Trophoblast cell (in vitro differentiated cells and primary cell): ENCODE results near the gene HORMAD1.

Experiments
- DNase-seq, 2 donors: peaks; one replicate each; pipeline ENCODE4 v3.0.0-alpha.2; 2016
- H2AFZ ChIP-seq: 2 replicates; pipeline ENCODE4 v1.6.1; 2013; ENCODE audit warnings: low read length, moderate library complexity, mild to moderate bottlenecking; ENCODE audit not compliant: insufficient read depth, poor library complexity
- H2AK5ac ChIP-seq: 2 replicates; pipeline ENCODE4 v1.6.1; 2013; ENCODE audit warnings: mild to moderate bottlenecking, low read length
- H2BK120ac ChIP-seq: 2 replicates; pipeline ENCODE4 v1.6.1; 2013; ENCODE audit warnings: low read length, mild to moderate bottlenecking, moderate library complexity; ENCODE audit not compliant: insufficient read depth, poor library complexity
- H2BK12ac ChIP-seq: 2 replicates; pipeline ENCODE4 v1.6.1; 2013; ENCODE audit warnings: mild to moderate bottlenecking, low read length, moderate library complexity
- H2BK5ac ChIP-seq: 2 replicates; pipeline ENCODE4 v1.6.1; 2013; ENCODE audit warnings: low read length, low read depth, moderate library complexity, mild to moderate bottlenecking; ENCODE audit not compliant: poor library complexity
- H3K14ac ChIP-seq: 2 replicates; pipeline ENCODE4 v1.6.1; 2013; ENCODE audit warnings: mild to moderate bottlenecking, low read length
- H3K18ac ChIP-seq: 2 replicates; pipeline ENCODE4 v1.6.1; 2013; ENCODE audit warnings: mild to moderate bottlenecking, low read length
- H3K23ac ChIP-seq: 2 replicates; pipeline ENCODE4 v1.6.1; 2013; ENCODE audit warnings: low read length
- H3K27ac ChIP-seq: 2 replicates; pipeline ENCODE4 v1.5.1; 2013; ENCODE audit warnings: low read depth, mild to moderate bottlenecking, inconsistent platforms, low read length, moderate library complexity
- H3K27me3 ChIP-seq: 2 replicates; pipeline ENCODE4 v1.6.1; 2013; ENCODE audit warnings: inconsistent platforms, mild to moderate bottlenecking, low read length, moderate library complexity; ENCODE audit not compliant: insufficient read depth
- H3K36me3 ChIP-seq, 2 experiments: 1 replicate in 1 of 2; 2 replicates in 1 of 2; pipeline ENCODE4 v1.6.1; 2013; ENCODE audit warnings: low read length in 2 of 2, mild to moderate bottlenecking in 2 of 2, moderate library complexity in 1 of 2; ENCODE audit not compliant: insufficient read depth in 2 of 2, control insufficient read depth in 1 of 2
- H3K4ac ChIP-seq: 2 replicates; pipeline ENCODE4 v1.6.1; 2013; ENCODE audit warnings: low read depth, mild to moderate bottlenecking, low read length, moderate library complexity
- H3K4me1 ChIP-seq, 2 experiments: 1 replicate in 1 of 2; 2 replicates in 1 of 2; pipeline ENCODE4 v1.6.1; 2013; ENCODE audit warnings: low read length in 2 of 2, mild to moderate bottlenecking in 2 of 2, moderate library complexity in 1 of 2; ENCODE audit not compliant: insufficient read depth in 2 of 2, control insufficient read depth in 1 of 2
- H3K4me2 ChIP-seq: 2 replicates; pipeline ENCODE4 v1.6.1; 2013; ENCODE audit warnings: inconsistent platforms, mild to moderate bottlenecking, low read length, moderate library complexity
- H3K4me3 ChIP-seq: 2 replicates; pipeline ENCODE4 v1.5.1; 2013; ENCODE audit warnings: mild to moderate bottlenecking, low read depth, low read length, inconsistent platforms
- H3K79me1 ChIP-seq: one replicate; pipeline ENCODE4 v1.6.1; 2013; ENCODE audit warnings: low read length
- H3K79me2 ChIP-seq: 2 replicates; pipeline ENCODE4 v1.6.1; 2013; ENCODE audit warnings: low read length, mild to moderate bottlenecking; ENCODE audit not compliant: control insufficient read depth, insufficient read depth, poor library complexity
- H3K9ac ChIP-seq: 2 replicates; pipeline ENCODE4 v1.6.1; 2013; ENCODE audit warnings: mild to moderate bottlenecking, low read length
- H3K9me3 ChIP-seq: 2 replicates; pipeline ENCODE4 v1.6.1; 2013; ENCODE audit warnings: low read depth, mild to moderate bottlenecking, control low read depth, inconsistent platforms, low read length; ENCODE audit not compliant: insufficient read depth
- H4K12ac ChIP-seq: 2 replicates; pipeline ENCODE4 v1.6.1; 2013; ENCODE audit warnings: low read depth, mild to moderate bottlenecking, low read length, moderate library complexity
- H4K8ac ChIP-seq: 2 replicates; pipeline ENCODE4 v1.6.1; 2013; ENCODE audit warnings: low read depth, mild to moderate bottlenecking, low read length, moderate library complexity
- H4K91ac ChIP-seq: one replicate; pipeline ENCODE4 v1.6.1; 2013; ENCODE audit warnings: low read depth, mild to moderate bottlenecking, low read length, moderate library complexity
- WGBS: extraction: QIAGEN DNeasy Blood & Tissue Kit; methylation state at CpG from one replicate; pipeline ENCODE4 v1.1.7; 2013; ENCODE audit warnings: missing lambda C conversion rate; ENCODE audit not compliant: insufficient read length, insufficient coverage; ENCODE audit errors: extremely low coverage; 5-methylcytosine and 5-hydroxymethylcytosine counted together

The HORMAD1 gene

DNA sequence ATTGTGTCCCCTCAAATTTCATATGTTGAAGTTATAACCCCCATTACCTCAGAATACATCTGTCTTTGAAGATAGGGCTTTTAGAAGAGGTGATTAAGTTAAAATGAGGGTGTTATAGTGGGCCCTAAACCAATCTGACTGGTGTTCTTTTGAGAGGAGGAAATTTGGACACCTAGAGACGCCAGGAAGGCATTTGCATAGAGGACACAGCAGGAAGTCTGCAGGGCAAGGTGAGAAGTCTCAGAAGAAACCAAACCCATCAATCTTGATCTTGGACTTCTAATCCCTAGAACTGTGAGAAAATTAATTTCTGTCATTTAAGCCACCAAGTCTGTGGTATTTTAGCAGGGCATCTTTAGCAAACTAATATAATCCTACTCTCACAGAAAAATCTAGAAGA, 36.8 kb downstream of the HORMAD1 start:
- Histone ChIP-seq H2BK120ac (no peak overlapping the region), H3K36me3 (peaks cover 7 to 13% of the 10 kb centered on the region in 2 experiments), H3K18ac (no peak overlapping the region), H3K4ac (no peak overlapping the region), H3K9ac (no peak overlapping the region), H2AK5ac (no peak overlapping the region), H3K14ac (no peak overlapping the region), H3K27ac (no peak overlapping the region), H3K9me3 (no peaks in the 10 kb centered on the region), H3K23ac (no peak overlapping the region), H4K8ac (no peak overlapping the region), H4K12ac (no peak overlapping the region), H3K4me3 (no peak overlapping the region), H2AFZ (no peak overlapping the region), H3K79me2 (no peaks in the 10 kb centered on the region), H2BK12ac (no peak overlapping the region), H3K4me1 (no peaks in the 10 kb centered on the region), H3K4me2 (no peak overlapping the region), H2BK5ac (no peak overlapping the region), H3K27me3 (no peaks in the 10 kb centered on the region), H3K79me1 (no peaks in the 10 kb centered on the region), H4K91ac (no peak overlapping the region)
- WGBS: no CpG with 5 or more reads among the region's 1 CpG
- DNase-seq: no peak

DNA sequence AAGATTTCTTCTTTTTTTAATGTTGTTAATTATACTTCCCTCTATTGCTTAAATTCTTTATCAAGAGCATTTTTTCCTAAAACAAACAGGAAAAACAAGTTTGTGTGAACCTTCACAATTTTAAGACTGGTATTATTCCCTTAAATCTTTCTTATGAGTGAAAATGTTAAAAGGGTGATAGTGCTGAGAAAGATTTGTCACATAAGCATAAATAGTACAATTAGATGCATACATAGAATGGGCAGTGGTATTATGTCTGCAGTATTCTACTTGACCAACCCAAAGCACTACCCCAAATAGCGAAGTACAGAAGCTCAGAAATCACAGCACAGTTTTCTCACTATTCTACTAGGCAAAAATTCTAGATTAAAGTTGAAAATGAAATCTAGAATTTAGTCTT, 41.7 kb downstream of the HORMAD1 start:
- no peaks in the 10 kb centered on the region for H3K79me1 ChIP-seq
- H3K79me2 ChIP-seq: no peaks in the 10 kb centered on the region
- no peaks in the 10 kb centered on the region for H3K9me3 ChIP-seq
- H3K27ac ChIP-seq: no peak overlapping the region
- no peak overlapping the region for H3K4me3 ChIP-seq
- no CpG with 5 or more reads among the region's 1 CpG for WGBS
- H4K91ac ChIP-seq: no peak overlapping the region
- no peaks in the 10 kb centered on the region for H3K27me3 ChIP-seq
- peaks cover 2 to 9% of the 10 kb centered on the region in 2 experiments for H3K36me3 ChIP-seq
- H3K23ac ChIP-seq: no peak overlapping the region
- H2AFZ ChIP-seq: no peak overlapping the region
- H2BK120ac ChIP-seq: no peak overlapping the region
- H3K4me1 ChIP-seq: no peaks in the 10 kb centered on the region
- H2BK12ac ChIP-seq: no peak overlapping the region
- H3K18ac ChIP-seq: no peak overlapping the region
- no peak overlapping the region for H4K12ac ChIP-seq
- H2AK5ac ChIP-seq: no peak overlapping the region
- no peak overlapping the region for H4K8ac ChIP-seq
- H2BK5ac ChIP-seq: no peak overlapping the region
- no peak overlapping the region for H3K4me2 ChIP-seq
- H3K4ac ChIP-seq: no peak overlapping the region
- no peak for DNase-seq
- H3K14ac ChIP-seq: no peak overlapping the region
- no peak overlapping the region for H3K9ac ChIP-seq

DNA sequence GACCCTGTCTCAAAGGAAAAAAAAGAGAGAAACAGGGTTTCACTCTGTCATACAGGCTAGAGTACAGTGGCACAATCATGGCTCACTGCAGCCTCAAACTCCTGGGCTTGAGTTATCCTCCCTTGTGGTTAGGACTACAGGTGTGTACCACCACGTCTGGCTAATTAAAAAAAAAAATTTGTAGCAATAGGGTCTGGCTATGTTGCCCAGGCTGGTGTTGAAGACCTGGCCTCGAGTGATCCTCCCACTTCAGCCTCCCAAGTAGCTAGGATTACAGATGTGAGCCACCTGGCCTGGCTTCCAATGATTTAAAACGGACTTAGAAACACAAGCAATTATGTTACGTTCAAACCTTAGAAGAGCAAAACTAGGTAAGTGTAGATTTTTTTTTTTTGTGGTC, 45.8 kb downstream of the HORMAD1 start:
- Histone ChIP-seq H3K27me3 (no peaks in the 10 kb centered on the region), H3K36me3 (peaks cover 2 to 6% of the 10 kb centered on the region in 2 experiments), H2BK120ac (no peak overlapping the region), H2AK5ac (no peak overlapping the region), H2BK12ac (no peak overlapping the region), H3K18ac (no peak overlapping the region), H2AFZ (no peak overlapping the region), H2BK5ac (no peak overlapping the region), H3K4ac (no peak overlapping the region), H4K91ac (no peak overlapping the region), H3K14ac (no peak overlapping the region), H3K9me3 (no peaks in the 10 kb centered on the region), H3K4me1 (no peaks in the 10 kb centered on the region), H3K4me2 (no peak overlapping the region), H3K9ac (no peak overlapping the region), H3K4me3 (no peak overlapping the region), H4K8ac (no peak overlapping the region), H3K79me2 (no peaks in the 10 kb centered on the region), H3K27ac (no peak overlapping the region), H3K23ac (no peak overlapping the region), H3K79me1 (no peaks in the 10 kb centered on the region), H4K12ac (no peak overlapping the region)
- no CpG with 5 or more reads among the region's 4 CpGs for WGBS
- DNase-seq: no peak

DNA sequence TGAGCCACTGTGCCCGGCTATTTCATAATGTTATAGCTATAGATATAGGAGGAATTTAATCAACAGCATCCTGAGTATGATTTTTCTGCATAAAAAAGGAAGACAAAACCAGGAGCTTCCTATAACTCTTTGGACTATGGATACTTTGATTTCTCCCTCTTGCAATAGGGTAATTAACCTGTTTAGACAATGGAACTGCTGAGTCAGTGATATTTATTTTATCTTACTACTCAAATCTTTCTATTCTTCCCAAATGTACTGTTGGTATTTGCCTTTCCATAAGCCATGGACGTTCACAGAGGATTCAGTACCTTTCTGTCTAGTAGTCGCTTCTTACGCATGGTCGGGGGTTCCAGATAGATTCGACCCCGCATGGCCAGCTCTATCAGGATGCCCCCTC, 57.4 kb downstream of the HORMAD1 start:
- Histone ChIP-seq H3K14ac (no peak overlapping the region), H2AFZ (no peak overlapping the region), H3K23ac (no peak overlapping the region), H3K9ac (no peak overlapping the region), H4K91ac (no peak overlapping the region), H3K27me3 (no peaks in the 10 kb centered on the region), H3K4me1 (no peaks in the 10 kb centered on the region), H3K4me3 (no peak overlapping the region), H3K27ac (no peak overlapping the region), H2BK12ac (no peak overlapping the region), H3K4me2 (no peak overlapping the region), H3K79me2 (no peaks in the 10 kb centered on the region), H4K8ac (no peak overlapping the region), H3K18ac (no peak overlapping the region), H4K12ac (no peak overlapping the region), H2BK5ac (no peak overlapping the region), H3K4ac (no peak overlapping the region), H3K9me3 (no peaks in the 10 kb centered on the region), H2BK120ac (no peak overlapping the region), H3K36me3 (peaks cover 9 to 10% of the 10 kb centered on the region in 2 experiments), H3K79me1 (no peaks in the 10 kb centered on the region), H2AK5ac (no peak overlapping the region)
- WGBS: no CpG with 5 or more reads among the region's 7 CpGs
- no peak for DNase-seq
